Measurements from ENCODE around the gene DCDC2C.

Gene DCDC2C

DNA sequence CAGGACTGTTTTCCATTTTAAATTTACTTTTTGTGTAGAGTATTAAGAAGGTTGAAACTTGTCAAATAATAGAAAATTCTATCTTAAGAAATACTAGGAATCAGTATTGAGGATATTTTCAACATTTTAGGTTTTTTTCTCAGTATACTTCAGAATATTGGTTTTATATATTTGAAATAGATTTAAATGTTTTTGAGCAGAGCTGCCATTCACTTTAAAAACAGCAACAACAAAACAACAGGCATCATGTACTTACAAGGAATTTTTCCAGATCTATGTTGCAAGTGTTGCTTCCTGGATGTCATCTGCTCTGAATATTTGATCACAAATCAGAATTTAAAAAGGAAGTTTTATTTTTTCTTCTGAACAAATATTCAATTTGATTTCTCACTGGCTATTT lies 84.4 kb downstream of the DCDC2C start:
- TF ChIP-seq SIN3A (IDR thresholded peaks at IDR 0.05; ENCODE audit: borderline replicate concordance, insufficient read depth, low read length) = no peak
- TF ChIP-seq TAF1 (IDR thresholded peaks at IDR 0.05; ENCODE audit: borderline replicate concordance, insufficient read depth, low read length) = no peak
- TF ChIP-seq, protein P1, sequence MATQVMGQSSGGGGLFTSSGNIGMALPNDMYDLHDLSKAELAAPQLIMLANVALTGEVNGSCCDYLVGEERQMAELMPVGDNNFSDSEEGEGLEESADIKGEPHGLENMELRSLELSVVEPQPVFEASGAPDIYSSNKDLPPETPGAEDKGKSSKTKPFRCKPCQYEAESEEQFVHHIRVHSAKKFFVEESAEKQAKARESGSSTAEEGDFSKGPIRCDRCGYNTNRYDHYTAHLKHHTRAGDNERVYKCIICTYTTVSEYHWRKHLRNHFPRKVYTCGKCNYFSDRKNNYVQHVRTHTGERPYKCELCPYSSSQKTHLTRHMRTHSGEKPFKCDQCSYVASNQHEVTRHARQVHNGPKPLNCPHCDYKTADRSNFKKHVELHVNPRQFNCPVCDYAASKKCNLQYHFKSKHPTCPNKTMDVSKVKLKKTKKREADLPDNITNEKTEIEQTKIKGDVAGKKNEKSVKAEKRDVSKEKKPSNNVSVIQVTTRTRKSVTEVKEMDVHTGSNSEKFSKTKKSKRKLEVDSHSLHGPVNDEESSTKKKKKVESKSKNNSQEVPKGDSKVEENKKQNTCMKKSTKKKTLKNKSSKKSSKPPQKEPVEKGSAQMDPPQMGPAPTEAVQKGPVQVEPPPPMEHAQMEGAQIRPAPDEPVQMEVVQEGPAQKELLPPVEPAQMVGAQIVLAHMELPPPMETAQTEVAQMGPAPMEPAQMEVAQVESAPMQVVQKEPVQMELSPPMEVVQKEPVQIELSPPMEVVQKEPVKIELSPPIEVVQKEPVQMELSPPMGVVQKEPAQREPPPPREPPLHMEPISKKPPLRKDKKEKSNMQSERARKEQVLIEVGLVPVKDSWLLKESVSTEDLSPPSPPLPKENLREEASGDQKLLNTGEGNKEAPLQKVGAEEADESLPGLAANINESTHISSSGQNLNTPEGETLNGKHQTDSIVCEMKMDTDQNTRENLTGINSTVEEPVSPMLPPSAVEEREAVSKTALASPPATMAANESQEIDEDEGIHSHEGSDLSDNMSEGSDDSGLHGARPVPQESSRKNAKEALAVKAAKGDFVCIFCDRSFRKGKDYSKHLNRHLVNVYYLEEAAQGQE (IDR thresholded peaks at IDR 0.05; ENCODE audit: insufficient read depth in 1 of 2, low read depth in 2 of 2, low read length in 2 of 2) = no peak
- no peak for TF ChIP-seq FOXP2 (optimal IDR thresholded peaks at IDR 0.05; ENCODE audit: borderline replicate concordance, extremely low read depth, extremely low read length, insufficient read depth)
- no peak for TF ChIP-seq POLR2AphosphoS5 (IDR thresholded peaks at IDR 0.05; ENCODE audit: low read depth, low read length)

DNA sequence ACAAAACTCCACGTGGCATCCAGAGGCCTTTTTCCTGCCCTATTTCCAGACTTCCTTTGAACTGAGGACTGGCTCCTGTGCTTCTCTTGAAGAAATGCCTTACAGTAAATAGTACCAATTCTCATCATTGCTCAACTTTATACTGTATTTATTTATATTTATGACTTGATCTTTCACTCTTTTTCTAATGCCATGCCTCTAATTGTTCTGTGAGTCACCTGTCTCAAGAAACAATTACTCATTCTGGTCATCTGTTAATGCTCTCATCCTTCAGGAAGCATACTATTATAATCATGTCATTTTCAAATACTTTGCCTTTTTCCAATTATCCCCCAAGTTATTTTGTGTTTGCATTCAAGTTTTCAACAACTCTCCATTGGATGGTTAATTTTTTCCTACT lies 85.9 kb downstream of the DCDC2C start:
- TF ChIP-seq POLR2AphosphoS5 (IDR thresholded peaks at IDR 0.05; ENCODE audit: low read depth, low read length) (no peak), TAF1 (IDR thresholded peaks at IDR 0.05; ENCODE audit: borderline replicate concordance, insufficient read depth, low read length) (no peak), SIN3A (IDR thresholded peaks at IDR 0.05; ENCODE audit: borderline replicate concordance, insufficient read depth, low read length) (no peak), FOXP2 (optimal IDR thresholded peaks at IDR 0.05; ENCODE audit: borderline replicate concordance, extremely low read depth, extremely low read length, insufficient read depth) (no peak)
- TF ChIP-seq, protein P1 (IDR thresholded peaks at IDR 0.05; ENCODE audit: insufficient read depth in 1 of 2, low read depth in 2 of 2, low read length in 2 of 2) = no peak

DNA sequence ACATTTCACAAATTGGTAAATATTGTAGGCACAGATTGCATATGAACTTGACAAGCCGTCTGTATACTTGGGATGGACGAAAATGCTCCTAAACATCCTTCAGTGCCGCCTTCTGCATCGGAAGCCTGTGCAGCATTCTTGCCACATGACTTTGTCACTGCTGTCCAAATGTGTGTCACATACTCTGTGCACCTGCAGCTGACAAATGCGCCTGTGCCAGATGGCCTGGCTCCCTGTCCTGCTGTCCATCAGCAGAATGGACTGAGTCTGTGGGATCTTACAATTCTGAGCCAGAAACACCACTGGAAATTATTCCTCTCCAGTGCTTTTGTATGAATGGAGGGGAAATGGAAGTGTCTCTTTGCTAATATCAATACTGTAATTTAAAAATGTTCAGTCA lies 89.9 kb downstream of the DCDC2C start:
- TF ChIP-seq FOXP2 (optimal IDR thresholded peaks at IDR 0.05; ENCODE audit: borderline replicate concordance, extremely low read depth, extremely low read length, insufficient read depth) (no peak), TAF1 (IDR thresholded peaks at IDR 0.05; ENCODE audit: borderline replicate concordance, insufficient read depth, low read length) (no peak), SIN3A (IDR thresholded peaks at IDR 0.05; ENCODE audit: borderline replicate concordance, insufficient read depth, low read length) (no peak), POLR2AphosphoS5 (IDR thresholded peaks at IDR 0.05; ENCODE audit: low read depth, low read length) (no peak)
- TF ChIP-seq, protein P1 (IDR thresholded peaks at IDR 0.05; ENCODE audit: insufficient read depth in 1 of 2, low read depth in 2 of 2, low read length in 2 of 2) = no peak

DNA sequence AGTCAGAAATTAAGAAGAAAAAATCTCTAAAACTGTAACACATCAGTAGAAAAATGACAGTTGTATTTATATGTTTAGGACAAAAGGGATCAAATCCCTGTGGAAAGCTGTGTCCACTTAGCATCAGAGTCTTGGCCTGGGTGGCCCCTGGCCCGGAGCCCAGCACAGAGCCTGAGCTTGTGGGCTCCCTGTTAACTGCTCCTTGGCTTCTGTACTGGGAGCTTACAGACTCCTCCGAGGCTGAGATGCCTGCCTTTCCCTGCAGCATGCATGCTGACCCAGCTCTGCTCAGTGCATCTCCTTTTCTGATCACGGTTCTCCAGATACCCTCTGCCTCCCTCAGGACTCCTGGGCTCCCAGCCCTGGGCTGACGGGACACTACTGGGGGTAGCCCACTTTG lies 98.1 kb downstream of the DCDC2C start:
- TF ChIP-seq POLR2AphosphoS5 (IDR thresholded peaks at IDR 0.05; ENCODE audit: low read depth, low read length) (no peak), TAF1 (IDR thresholded peaks at IDR 0.05; ENCODE audit: borderline replicate concordance, insufficient read depth, low read length) (no peak), FOXP2 (optimal IDR thresholded peaks at IDR 0.05; ENCODE audit: borderline replicate concordance, extremely low read depth, extremely low read length, insufficient read depth) (no peak), SIN3A (IDR thresholded peaks at IDR 0.05; ENCODE audit: borderline replicate concordance, insufficient read depth, low read length) (no peak)
- TF ChIP-seq, protein P1 (IDR thresholded peaks at IDR 0.05; ENCODE audit: insufficient read depth in 1 of 2, low read depth in 2 of 2, low read length in 2 of 2) = no peak

All from PFSK-1 (cell line).